Measurements from ENCODE around the gene SOCS3. TPM values are rescaled to one million over a fixed set of nuclear protein-coding genes. Genes with fewer than 3 reads are reported as not detected.

Gene SOCS3
- polyA plus RNA-seq, 1 experiment, result 15.3 TPM

- Histone ChIP-seq H3K9me3 (ENCODE audit: control insufficient read depth, insufficient read depth, low read length) (peaks cover 4% of the 10 kb centered on the region; the same call in 1 of the 2 replicates), H3K27ac (ENCODE audit: low read depth, low read length) (peak overlapping the region; percentile 69), H3K4me3 (ENCODE audit: low read depth, low read length) (peak overlapping the region; percentile 87), H3K27me3 (ENCODE audit: control insufficient read depth, insufficient read depth, low read length) (no peaks in the 10 kb centered on the region)
- ChIA-PET CTCF (no interaction called here), POLR2A (interaction anchor here (1.4 kb wide), 1 partner anchor 26 kb away, joined by 4 read pairs; no protein-coding TSS in a partner anchor)
- no peak for TF ChIP-seq CTCF (IDR thresholded peaks at IDR 0.05; ENCODE audit: low read depth, low read length)
- no peak for DNase-seq (ENCODE audit: low read depth, low spot score)
Observed at GRCh38 chr17:78355701-78356100, 4.2 kb downstream of the SOCS3 start.

GRCh38 chr17:78355045-78355641 lies 4.7 kb downstream of the SOCS3 start:
- CTCF ChIA-PET, result no interaction called here
- no peak for DNase-seq (ENCODE audit: low read depth, low spot score)
- no peak for TF ChIP-seq CTCF (IDR thresholded peaks at IDR 0.05; ENCODE audit: low read depth, low read length)
- peak overlapping the region; percentile 31 for H3K27ac ChIP-seq (ENCODE audit: low read depth, low read length)
- no peaks in the 10 kb centered on the region for H3K27me3 ChIP-seq (ENCODE audit: control insufficient read depth, insufficient read depth, low read length)
- POLR2A ChIA-PET, result interaction anchor here (1.4 kb wide), 1 partner anchor 25 kb away, joined by 4 read pairs; no protein-coding TSS in a partner anchor
- H3K9me3 ChIP-seq (ENCODE audit: control insufficient read depth, insufficient read depth, low read length), result peaks cover 4% of the 10 kb centered on the region; the same call in 1 of the 2 replicates
- H3K4me3 ChIP-seq (ENCODE audit: low read depth, low read length), result no peak overlapping the region

GRCh38 chr17:78353834-78354233 lies 6.0 kb downstream of the SOCS3 start:
- no peak for DNase-seq (ENCODE audit: low read depth, low spot score)
- H3K27me3 ChIP-seq (ENCODE audit: control insufficient read depth, insufficient read depth, low read length), result no peaks in the 10 kb centered on the region
- peak overlapping the region; percentile 85 for H3K27ac ChIP-seq (ENCODE audit: low read depth, low read length)
- ChIA-PET CTCF (interaction anchor here (0.7 kb wide), 1 partner anchor 34 kb away, joined by 5 read pairs; no protein-coding TSS in a partner anchor), POLR2A (interaction anchor here (0.7 kb wide), 1 partner anchor 11 kb away, joined by 3 read pairs; no protein-coding TSS in a partner anchor)
- no peak for TF ChIP-seq CTCF (IDR thresholded peaks at IDR 0.05; ENCODE audit: low read depth, low read length)
- H3K4me3 ChIP-seq (ENCODE audit: low read depth, low read length), result peak overlapping the region; percentile 49
- peaks cover 4% of the 10 kb centered on the region; the same call in 1 of the 2 replicates for H3K9me3 ChIP-seq (ENCODE audit: control insufficient read depth, insufficient read depth, low read length)

- ChIA-PET CTCF (no interaction called here), POLR2A (interaction anchor here (0.6 to 1.3 kb wide), 10 partner anchors 8 to 59 kb away, joined by 3 to 11 read pairs (median 5); partner anchors contain the start of gene SOCS3)
- DNase-seq (ENCODE audit: low read depth, low spot score), result peak; percentile 99
- no peak overlapping the region for H3K4me3 ChIP-seq (ENCODE audit: low read depth, low read length)
- H3K9me3 ChIP-seq (ENCODE audit: control insufficient read depth, insufficient read depth, low read length), result no peaks in the 10 kb centered on the region
- peak; percentile 28; the same call in 1 of the 2 replicates for TF ChIP-seq CTCF (IDR thresholded peaks at IDR 0.05; ENCODE audit: low read depth, low read length)
- peak overlapping the region; percentile 90 for H3K27ac ChIP-seq (ENCODE audit: low read depth, low read length)
- H3K27me3 ChIP-seq (ENCODE audit: control insufficient read depth, insufficient read depth, low read length), result no peaks in the 10 kb centered on the region
Observed at GRCh38 chr17:78351449-78352006, 8.3 kb downstream of the SOCS3 start.
